D341Med (cell line): ENCODE measurements around the gene EBNA1BP2.
"Not testable (repeated sequence)": the region's sequence is repeated elsewhere in the genome, so short reads cannot be mapped to it uniquely, and the experiment has no call there.

Source experiments
- DNase-seq: peaks from one replicate; pipeline ENCODE4 v3.0.0; 2012; ENCODE audit warnings: low spot score

Gene EBNA1BP2

DNA sequence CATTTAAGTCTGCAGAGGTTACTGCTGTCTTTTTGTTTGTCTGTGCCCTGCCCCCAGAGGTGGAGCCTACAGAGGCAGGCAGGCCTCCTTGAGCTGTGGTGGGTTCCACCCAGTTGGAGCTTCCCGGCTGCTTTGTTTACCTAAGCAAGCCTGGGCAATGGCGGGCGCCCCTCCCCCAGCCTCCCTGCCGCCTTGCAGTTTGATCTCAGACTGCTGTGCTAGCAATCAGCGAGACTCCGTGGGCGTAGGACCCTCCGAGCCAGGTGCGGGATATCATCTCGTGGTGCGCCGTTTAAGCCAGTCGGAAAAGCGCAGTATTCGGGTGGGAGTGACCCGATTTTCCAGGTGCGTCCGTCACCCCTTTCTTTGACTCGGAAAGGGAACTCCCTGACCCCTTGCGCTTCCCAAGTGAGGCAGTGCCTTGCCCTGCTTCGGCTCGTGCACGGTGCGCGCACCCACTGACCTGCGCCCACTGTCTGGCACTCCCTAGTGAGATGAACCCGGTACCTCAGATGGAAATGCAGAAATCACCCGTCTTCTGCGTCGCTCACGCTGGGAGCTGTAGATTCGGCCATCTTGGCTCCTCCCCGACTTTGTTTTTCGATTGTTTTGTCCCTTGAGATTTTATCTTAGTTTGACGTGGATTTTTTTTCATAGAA lies 52.0 kb downstream of the EBNA1BP2 start:
- not testable (repeated sequence) for DNase-seq
